Measurements from ENCODE around the gene ZNF773.
A peak's percentile ranks its signal among the peaks of the same experiment; 100 is the strongest.
"Not testable (repeated sequence)": the region's sequence is repeated elsewhere in the genome, so short reads cannot be mapped to it uniquely, and the experiment has no call there.

The ZNF773 gene

DNA sequence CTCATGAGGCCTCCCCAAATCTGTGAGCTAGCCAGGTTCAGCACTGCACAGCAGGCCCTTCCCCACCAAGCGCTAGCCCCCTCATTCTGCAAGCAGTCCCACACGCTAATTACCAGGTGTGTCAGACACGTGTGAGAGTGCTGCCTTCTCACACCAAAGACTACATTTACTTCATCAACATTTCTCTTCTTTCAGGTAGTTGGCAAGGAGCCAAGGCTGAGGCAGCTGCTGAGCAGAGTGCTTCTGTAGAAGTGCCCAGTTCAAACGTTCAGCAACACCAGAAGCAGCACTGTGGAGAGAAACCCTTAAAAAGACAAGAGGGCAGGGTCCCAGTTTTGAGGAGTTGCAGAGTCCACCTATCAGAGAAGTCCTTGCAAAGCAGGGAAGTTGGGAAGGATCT, 6.4 kb downstream of the ZNF773 start:
- Histone ChIP-seq H3K9ac (ENCODE audit: low read length) (no peak overlapping the region), H3K4me3 (ENCODE audit: low read length) (no peak overlapping the region), H3K36me3 (ENCODE audit: control insufficient read depth, insufficient read depth, low read length, severe bottlenecking) (peaks cover 71% of the 10 kb centered on the region), H3K9me3 (ENCODE audit: control insufficient read depth, low read length) (peaks cover 12% of the 10 kb centered on the region), H3K4me1 (ENCODE audit: control insufficient read depth, insufficient read depth, low read length) (peaks cover 2% of the 10 kb centered on the region), H3K27me3 (replicated peaks; ENCODE audit: control insufficient read depth, insufficient read depth, low read length) (no peaks in the 10 kb centered on the region)
- no peak for DNase-seq (ENCODE audit: low read depth)

- no peaks in the 10 kb centered on the region for H3K4me1 ChIP-seq (ENCODE audit: control insufficient read depth, insufficient read depth, low read length)
- H3K9ac ChIP-seq (ENCODE audit: low read length): no peak overlapping the region
- peaks cover 87% of the 10 kb centered on the region for H3K36me3 ChIP-seq (ENCODE audit: control insufficient read depth, insufficient read depth, low read length, severe bottlenecking)
- no peaks in the 10 kb centered on the region for H3K27me3 ChIP-seq (replicated peaks; ENCODE audit: control insufficient read depth, insufficient read depth, low read length)
- peak overlapping the region; percentile 23 for H3K4me3 ChIP-seq (ENCODE audit: low read length)
- H3K9me3 ChIP-seq (ENCODE audit: control insufficient read depth, low read length): peaks cover 42% of the 10 kb centered on the region
- no peak for DNase-seq (ENCODE audit: low read depth)
Observed at GRCh38 chr19:57511484-57511883, 11.7 kb downstream of the ZNF773 start.

- Histone ChIP-seq H3K9me3 (ENCODE audit: control insufficient read depth, low read length) (peaks cover 36% of the 10 kb centered on the region), H3K9ac (ENCODE audit: low read length) (no peak overlapping the region), H3K4me1 (ENCODE audit: control insufficient read depth, insufficient read depth, low read length) (no peaks in the 10 kb centered on the region), H3K4me3 (ENCODE audit: low read length) (peak overlapping the region; percentile 47), H3K27me3 (replicated peaks; ENCODE audit: control insufficient read depth, insufficient read depth, low read length) (no peaks in the 10 kb centered on the region), H3K36me3 (ENCODE audit: control insufficient read depth, insufficient read depth, low read length, severe bottlenecking) (peaks cover 88% of the 10 kb centered on the region)
- DNase-seq (ENCODE audit: low read depth): peak; percentile 10
Observed at GRCh38 chr19:57512845-57513244, 13.1 kb downstream of the ZNF773 start.

- H3K27me3 ChIP-seq (replicated peaks; ENCODE audit: control insufficient read depth, insufficient read depth, low read length): no peaks in the 10 kb centered on the region
- H3K4me1 ChIP-seq (ENCODE audit: control insufficient read depth, insufficient read depth, low read length): no peaks in the 10 kb centered on the region
- no peak for DNase-seq (ENCODE audit: low read depth)
- no peak overlapping the region for H3K4me3 ChIP-seq (ENCODE audit: low read length)
- peaks cover 32% of the 10 kb centered on the region for H3K9me3 ChIP-seq (ENCODE audit: control insufficient read depth, low read length)
- H3K9ac ChIP-seq (ENCODE audit: low read length): no peak overlapping the region
- peaks cover 73% of the 10 kb centered on the region for H3K36me3 ChIP-seq (ENCODE audit: control insufficient read depth, insufficient read depth, low read length, severe bottlenecking)
Observed at GRCh38 chr19:57515255-57515654, 15.5 kb downstream of the ZNF773 start.

GRCh38 chr19:57518021-57518420, 18.3 kb downstream of the ZNF773 start:
- Histone ChIP-seq H3K36me3 (ENCODE audit: control insufficient read depth, insufficient read depth, low read length, severe bottlenecking) (peaks cover 55% of the 10 kb centered on the region), H3K9me3 (ENCODE audit: control insufficient read depth, low read length) (peaks cover 12% of the 10 kb centered on the region)
- H3K27me3 ChIP-seq (replicated peaks; ENCODE audit: control insufficient read depth, insufficient read depth, low read length); H3K4me3 ChIP-seq (ENCODE audit: low read length); H3K4me1 ChIP-seq (ENCODE audit: control insufficient read depth, insufficient read depth, low read length); H3K9ac ChIP-seq (ENCODE audit: low read length): not testable (repeated sequence)
- peak; percentile 8 for DNase-seq (ENCODE audit: low read depth)

DNA sequence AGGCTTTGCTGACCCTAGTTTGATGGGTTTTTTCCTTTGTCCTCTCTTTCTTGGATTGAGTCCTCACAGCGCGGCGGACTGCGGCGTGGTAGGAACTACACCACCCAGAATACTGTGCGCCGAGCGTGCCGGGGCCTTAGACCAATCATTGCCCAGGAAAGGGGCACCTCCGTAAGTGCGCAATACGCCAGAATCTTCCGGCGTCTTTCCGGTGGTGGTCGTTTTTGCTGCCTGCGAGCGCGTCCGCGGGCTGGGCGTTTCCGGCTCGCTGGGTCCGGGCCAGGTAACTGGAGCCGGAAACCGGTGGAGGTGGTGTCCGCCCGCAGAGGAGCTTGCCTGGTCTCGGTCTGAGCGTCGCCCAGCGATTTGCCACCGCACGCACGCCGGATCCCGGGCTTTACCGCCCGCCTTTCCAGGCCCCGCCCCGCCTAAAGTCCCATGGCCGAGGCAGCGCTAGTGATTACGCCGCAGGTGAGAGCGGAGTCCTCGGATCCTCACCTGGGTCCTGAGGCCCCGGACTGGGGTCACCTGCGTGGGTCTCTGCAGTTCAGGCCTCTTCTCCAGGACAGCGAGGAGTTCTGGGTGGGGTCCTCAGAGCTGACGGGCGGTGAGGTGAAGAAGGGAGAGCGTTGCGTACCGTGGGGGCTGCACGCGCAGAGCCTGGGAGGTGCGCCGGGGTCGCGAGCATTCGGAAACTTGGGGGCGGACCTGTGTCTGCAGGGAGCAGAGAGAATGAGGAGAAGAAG, 27.6 kb downstream of the ZNF773 start, which contains the start of gene ZNF549:
ZNF549 (plus strand) TSS at position 221 of the 746 bp plus-strand sequence; CDS start at position 439, 218 bp downstream.
- Histone ChIP-seq H3K27me3 (replicated peaks; ENCODE audit: control insufficient read depth, insufficient read depth, low read length) (no peaks in the 10 kb centered on the region), H3K36me3 (ENCODE audit: control insufficient read depth, insufficient read depth, low read length, severe bottlenecking) (peaks cover 16% of the 10 kb centered on the region), H3K4me3 (ENCODE audit: low read length) (peak within 1 kb of the TSS; percentile 96), H3K9ac (ENCODE audit: low read length) (peak within 1 kb of the TSS; percentile 93), H3K4me1 (ENCODE audit: control insufficient read depth, insufficient read depth, low read length) (peaks cover 9% of the 10 kb centered on the region), H3K9me3 (ENCODE audit: control insufficient read depth, low read length) (peaks cover 7% of the 10 kb centered on the region)
- DNase-seq (ENCODE audit: low read depth): peak; percentile 97

DNA sequence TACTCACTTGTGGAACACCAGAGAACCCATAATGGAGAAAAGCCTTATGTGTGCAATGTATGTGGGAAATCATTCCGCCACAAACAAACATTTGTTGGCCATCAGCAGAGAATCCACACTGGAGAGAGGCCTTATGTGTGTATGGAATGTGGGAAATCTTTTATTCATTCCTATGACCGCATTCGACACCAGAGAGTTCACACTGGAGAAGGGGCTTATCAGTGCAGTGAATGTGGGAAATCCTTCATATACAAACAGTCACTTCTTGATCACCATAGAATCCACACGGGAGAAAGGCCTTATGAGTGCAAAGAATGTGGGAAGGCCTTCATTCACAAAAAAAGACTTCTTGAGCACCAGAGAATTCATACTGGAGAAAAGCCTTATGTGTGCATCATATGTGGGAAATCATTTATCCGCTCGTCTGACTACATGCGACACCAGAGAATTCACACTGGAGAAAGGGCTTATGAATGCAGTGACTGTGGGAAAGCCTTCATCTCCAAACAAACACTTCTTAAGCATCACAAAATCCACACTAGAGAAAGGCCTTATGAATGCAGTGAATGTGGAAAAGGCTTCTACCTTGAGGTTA, 38.3 kb downstream of the ZNF773 start:
- Histone ChIP-seq H3K36me3 (ENCODE audit: control insufficient read depth, insufficient read depth, low read length, severe bottlenecking) (peaks cover 96% of the 10 kb centered on the region), H3K4me1 (ENCODE audit: control insufficient read depth, insufficient read depth, low read length) (no peaks in the 10 kb centered on the region), H3K4me3 (ENCODE audit: low read length) (peak overlapping the region; percentile 59), H3K27me3 (replicated peaks; ENCODE audit: control insufficient read depth, insufficient read depth, low read length) (no peaks in the 10 kb centered on the region), H3K9ac (ENCODE audit: low read length) (no peak overlapping the region), H3K9me3 (ENCODE audit: control insufficient read depth, low read length) (peaks cover 95% of the 10 kb centered on the region)
- DNase-seq (ENCODE audit: low read depth): no peak

DNA sequence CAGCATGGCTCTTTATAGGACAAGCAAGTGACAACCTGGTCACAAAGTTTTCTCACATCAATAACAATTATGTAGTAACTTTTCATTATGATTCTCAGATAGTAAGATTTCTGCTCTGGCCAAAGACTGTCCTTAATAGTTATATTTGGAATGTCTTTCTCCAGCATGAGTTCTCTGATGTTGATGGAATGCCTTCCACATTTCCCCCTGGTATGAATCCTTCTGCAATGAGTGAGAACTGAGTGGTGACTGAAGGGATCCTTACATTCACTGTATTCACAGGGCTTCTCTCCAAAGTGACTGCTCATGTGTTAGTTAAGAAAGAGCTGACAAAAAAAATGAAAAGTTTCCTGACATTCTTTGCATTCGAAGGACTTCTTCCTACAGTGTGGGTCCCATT, 46.8 kb downstream of the ZNF773 start:
- H3K36me3 ChIP-seq (ENCODE audit: control insufficient read depth, insufficient read depth, low read length, severe bottlenecking): peaks cover 100% of the 10 kb centered on the region

GRCh38 chr19:57552432-57552831, 52.7 kb downstream of the ZNF773 start:
- DNase-seq (ENCODE audit: low read depth): no peak
- no peaks in the 10 kb centered on the region for H3K4me1 ChIP-seq (ENCODE audit: control insufficient read depth, insufficient read depth, low read length)
- peak overlapping the region; percentile 9 for H3K4me3 ChIP-seq (ENCODE audit: low read length)
- H3K9me3 ChIP-seq (ENCODE audit: control insufficient read depth, low read length): peaks cover 55% of the 10 kb centered on the region
- peaks cover 91% of the 10 kb centered on the region for H3K36me3 ChIP-seq (ENCODE audit: control insufficient read depth, insufficient read depth, low read length, severe bottlenecking)
- H3K27me3 ChIP-seq (replicated peaks; ENCODE audit: control insufficient read depth, insufficient read depth, low read length): no peaks in the 10 kb centered on the region
- no peak overlapping the region for H3K9ac ChIP-seq (ENCODE audit: low read length)

More for the DNA sequence above, 46.8 kb downstream of the ZNF773 start:
- Histone ChIP-seq H3K27me3 (replicated peaks; ENCODE audit: control insufficient read depth, insufficient read depth, low read length) (no peaks in the 10 kb centered on the region), H3K9ac (ENCODE audit: low read length) (no peak overlapping the region), H3K9me3 (ENCODE audit: control insufficient read depth, low read length) (peaks cover 99% of the 10 kb centered on the region), H3K4me1 (ENCODE audit: control insufficient read depth, insufficient read depth, low read length) (no peaks in the 10 kb centered on the region), H3K4me3 (ENCODE audit: low read length) (peak overlapping the region; percentile 69)
- DNase-seq (ENCODE audit: low read depth): no peak

GRCh38 chr19:57557659-57558058, 57.9 kb downstream of the ZNF773 start:
- H3K27me3 ChIP-seq (replicated peaks; ENCODE audit: control insufficient read depth, insufficient read depth, low read length): no peaks in the 10 kb centered on the region
- no peak overlapping the region for H3K4me3 ChIP-seq (ENCODE audit: low read length)
- peaks cover 39% of the 10 kb centered on the region for H3K36me3 ChIP-seq (ENCODE audit: control insufficient read depth, insufficient read depth, low read length, severe bottlenecking)
- no peak for DNase-seq (ENCODE audit: low read depth)
- peaks cover 23% of the 10 kb centered on the region for H3K4me1 ChIP-seq (ENCODE audit: control insufficient read depth, insufficient read depth, low read length)
- peaks cover 17% of the 10 kb centered on the region for H3K9me3 ChIP-seq (ENCODE audit: control insufficient read depth, low read length)
- peak overlapping the region; percentile 92 for H3K9ac ChIP-seq (ENCODE audit: low read length)
